PFSK-1 (cell line): ENCODE results near the gene MED9.

Experiments
- FOXP2 ChIP-seq: optimal IDR thresholded peaks from 2 replicates; pipeline ENCODE3; 2011; ENCODE audit warnings: borderline replicate concordance, control low read depth, inconsistent platforms; ENCODE audit not compliant: insufficient read depth; ENCODE audit errors: extremely low read length, extremely low read depth
- POLR2AphosphoS5 ChIP-seq: IDR thresholded peaks from 2 replicates; pipeline ENCODE4 v1.6.1; 2012; ENCODE audit warnings: low read depth, mild to moderate bottlenecking, control low read depth, low read length, moderate library complexity
- SIN3A ChIP-seq: IDR thresholded peaks from 2 replicates; pipeline ENCODE4 v1.6.1; 2012; ENCODE audit warnings: mild to moderate bottlenecking, low read length, moderate library complexity, borderline replicate concordance; ENCODE audit not compliant: insufficient read depth
- TAF1 ChIP-seq: IDR thresholded peaks from 2 replicates; pipeline ENCODE4 v1.6.1; 2012; ENCODE audit warnings: low read length, control low read depth, borderline replicate concordance; ENCODE audit not compliant: insufficient read depth
- TF ChIP-seq, protein P1 (sequence below), 2 experiments: IDR thresholded peaks; 2 replicates each; pipeline versions ENCODE4 v1.6.1 to v1.8.0; 2011 to 2012; ENCODE audit warnings: low read depth in 2 of 2, low read length in 2 of 2, control low read depth in 1 of 2, inconsistent platforms in 1 of 2, mild to moderate bottlenecking in 1 of 2, moderate library complexity in 1 of 2; ENCODE audit not compliant: insufficient read depth in 1 of 2

The MED9 gene

DNA sequence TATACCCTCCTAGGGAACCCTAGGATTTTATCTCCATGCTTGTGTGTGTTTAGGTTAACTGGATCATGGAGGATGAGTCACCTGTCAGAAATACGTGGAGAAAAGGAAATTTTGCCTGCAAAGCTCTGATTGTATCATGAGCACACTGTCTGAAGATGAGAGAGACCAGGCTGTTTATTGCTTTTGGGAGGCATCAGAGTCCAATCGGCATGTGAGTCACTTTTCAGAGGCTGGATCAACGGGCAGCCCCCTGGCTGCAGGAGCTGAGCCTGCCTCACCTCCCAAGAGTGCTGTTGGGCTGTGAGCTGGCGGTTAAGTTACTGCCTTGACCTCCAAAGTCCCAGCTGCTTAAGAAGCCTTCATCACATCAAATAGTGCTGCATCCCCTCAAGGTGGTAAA lies 41.5 kb upstream of the MED9 start:
- TF ChIP-seq POLR2AphosphoS5 = no peak

DNA sequence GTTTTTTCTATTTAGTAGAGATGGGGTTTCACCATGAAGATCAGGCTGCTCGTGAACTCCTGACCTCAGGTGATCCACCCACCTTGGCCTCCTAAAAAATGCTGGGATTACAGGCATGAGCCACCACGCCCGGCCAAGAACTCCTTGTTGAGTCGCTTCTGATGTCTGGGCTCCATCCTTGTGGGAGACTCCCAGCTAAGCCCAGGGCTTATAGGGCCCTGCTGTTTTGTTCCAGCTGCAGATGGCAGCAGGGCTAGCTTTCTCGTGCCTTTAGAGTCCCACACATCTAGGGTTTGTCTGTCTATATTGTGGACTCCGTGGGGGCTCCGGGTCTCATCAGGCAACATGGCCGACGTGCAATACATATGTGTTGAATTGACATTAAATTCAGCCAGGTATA lies 39.3 kb upstream of the MED9 start:
- TF ChIP-seq SIN3A = no peak
- no peak for TF ChIP-seq POLR2AphosphoS5
- no peak for TF ChIP-seq TAF1

DNA sequence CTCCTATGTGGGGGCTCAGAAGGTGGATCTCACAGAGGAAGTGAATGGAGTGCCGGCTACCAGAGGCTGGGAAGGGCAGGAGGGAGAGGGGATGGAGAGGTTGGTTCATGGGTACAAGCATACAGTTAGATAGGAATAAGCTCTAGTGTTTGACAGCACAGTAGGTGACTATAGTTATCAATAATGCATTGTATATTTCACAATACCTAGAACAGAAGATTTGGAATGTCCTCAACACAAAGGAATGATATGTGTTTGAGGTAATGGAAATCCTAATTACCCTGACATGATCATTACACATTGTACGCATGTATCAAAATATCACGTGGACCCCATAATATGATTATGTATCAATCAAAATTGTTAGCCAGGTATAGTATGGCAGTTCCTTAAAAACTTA lies 38.9 kb upstream of the MED9 start:
- TF ChIP-seq, protein P1, sequence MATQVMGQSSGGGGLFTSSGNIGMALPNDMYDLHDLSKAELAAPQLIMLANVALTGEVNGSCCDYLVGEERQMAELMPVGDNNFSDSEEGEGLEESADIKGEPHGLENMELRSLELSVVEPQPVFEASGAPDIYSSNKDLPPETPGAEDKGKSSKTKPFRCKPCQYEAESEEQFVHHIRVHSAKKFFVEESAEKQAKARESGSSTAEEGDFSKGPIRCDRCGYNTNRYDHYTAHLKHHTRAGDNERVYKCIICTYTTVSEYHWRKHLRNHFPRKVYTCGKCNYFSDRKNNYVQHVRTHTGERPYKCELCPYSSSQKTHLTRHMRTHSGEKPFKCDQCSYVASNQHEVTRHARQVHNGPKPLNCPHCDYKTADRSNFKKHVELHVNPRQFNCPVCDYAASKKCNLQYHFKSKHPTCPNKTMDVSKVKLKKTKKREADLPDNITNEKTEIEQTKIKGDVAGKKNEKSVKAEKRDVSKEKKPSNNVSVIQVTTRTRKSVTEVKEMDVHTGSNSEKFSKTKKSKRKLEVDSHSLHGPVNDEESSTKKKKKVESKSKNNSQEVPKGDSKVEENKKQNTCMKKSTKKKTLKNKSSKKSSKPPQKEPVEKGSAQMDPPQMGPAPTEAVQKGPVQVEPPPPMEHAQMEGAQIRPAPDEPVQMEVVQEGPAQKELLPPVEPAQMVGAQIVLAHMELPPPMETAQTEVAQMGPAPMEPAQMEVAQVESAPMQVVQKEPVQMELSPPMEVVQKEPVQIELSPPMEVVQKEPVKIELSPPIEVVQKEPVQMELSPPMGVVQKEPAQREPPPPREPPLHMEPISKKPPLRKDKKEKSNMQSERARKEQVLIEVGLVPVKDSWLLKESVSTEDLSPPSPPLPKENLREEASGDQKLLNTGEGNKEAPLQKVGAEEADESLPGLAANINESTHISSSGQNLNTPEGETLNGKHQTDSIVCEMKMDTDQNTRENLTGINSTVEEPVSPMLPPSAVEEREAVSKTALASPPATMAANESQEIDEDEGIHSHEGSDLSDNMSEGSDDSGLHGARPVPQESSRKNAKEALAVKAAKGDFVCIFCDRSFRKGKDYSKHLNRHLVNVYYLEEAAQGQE (IDR thresholded peaks at IDR 0.05; ENCODE audit: insufficient read depth in 1 of 2, low read depth in 2 of 2, low read length in 2 of 2) = no peak
- TF ChIP-seq TAF1 = no peak
- no peak for TF ChIP-seq FOXP2
- TF ChIP-seq SIN3A = no peak
- no peak for TF ChIP-seq POLR2AphosphoS5

DNA sequence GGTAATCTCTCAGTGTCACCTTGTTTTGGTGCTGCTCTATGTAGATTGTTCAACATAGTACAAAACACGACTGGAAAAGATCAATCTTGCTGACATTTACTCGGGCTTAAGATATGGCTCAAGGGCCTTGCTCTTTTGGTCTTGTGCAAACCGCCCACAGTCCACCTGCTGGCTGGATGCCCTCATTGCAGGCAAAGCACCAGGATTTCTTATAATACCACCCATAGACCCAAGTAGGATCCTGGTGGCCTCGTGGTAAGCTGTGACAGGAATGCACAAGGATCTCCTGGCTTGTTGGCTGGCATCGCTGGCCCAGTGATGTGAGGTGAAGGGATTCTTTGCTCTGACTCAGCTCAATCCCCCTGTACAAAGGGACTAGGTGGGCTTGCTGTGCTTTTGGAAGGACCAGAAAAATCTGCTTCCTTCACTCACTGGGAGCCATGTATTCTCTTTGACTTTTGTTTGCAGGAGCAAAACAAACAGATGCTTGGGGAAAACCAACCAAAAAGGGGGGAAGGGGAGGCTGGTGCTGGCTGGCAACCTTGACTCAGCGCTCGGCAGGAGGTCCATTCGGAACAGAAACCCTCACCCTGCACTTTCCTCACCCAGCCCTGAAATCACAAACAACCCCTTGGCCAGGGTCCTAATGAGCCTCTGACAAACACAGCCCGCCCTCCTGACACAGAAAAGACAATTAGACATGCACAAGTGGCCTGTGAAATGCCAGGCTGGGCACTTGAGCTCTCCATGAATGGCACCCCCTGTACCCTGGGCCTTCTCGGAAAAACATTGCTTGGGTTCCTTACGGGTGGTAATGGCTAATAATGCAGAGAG lies 36.6 kb upstream of the MED9 start:
- no peak for TF ChIP-seq SIN3A
- TF ChIP-seq TAF1 = no peak
- TF ChIP-seq FOXP2 = no peak
- TF ChIP-seq, protein P1 (IDR thresholded peaks at IDR 0.05; ENCODE audit: insufficient read depth in 1 of 2, low read depth in 2 of 2, low read length in 2 of 2) = no peak
- no peak for TF ChIP-seq POLR2AphosphoS5

DNA sequence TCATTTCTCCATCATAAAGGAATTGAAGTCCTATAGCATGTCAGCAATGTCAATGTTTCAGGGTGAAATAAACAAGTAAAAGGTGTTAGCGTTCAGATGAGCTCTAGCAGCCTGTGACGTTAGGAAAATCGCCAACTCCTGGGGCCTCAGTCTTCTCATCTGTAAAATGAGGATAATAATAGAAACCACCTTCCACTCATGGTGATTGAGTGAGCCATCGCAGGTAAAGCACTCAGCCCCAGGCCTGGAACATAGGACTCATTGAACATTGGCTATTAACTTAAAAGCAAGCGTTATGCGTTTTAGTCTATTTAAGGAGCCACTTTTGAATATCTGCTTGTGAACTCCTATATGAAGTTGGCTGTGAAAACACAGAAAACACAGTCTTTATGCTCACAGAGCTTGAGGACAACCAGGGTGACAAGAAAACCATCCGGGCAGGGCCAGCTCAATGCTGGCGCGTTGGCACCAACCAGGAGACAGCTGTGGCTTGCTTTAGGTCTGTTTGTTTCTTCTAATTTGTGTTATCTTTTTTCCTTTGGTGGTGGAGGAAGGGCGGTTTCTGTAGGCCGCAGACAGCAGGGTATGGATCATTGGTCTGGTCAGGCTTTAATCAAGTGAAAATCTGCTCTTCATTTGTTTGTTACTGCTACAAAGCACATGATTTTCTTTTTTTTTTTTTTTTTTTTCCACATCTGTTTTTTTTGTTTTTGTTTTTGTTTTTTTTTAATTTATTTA lies 35.7 kb upstream of the MED9 start:
- TF ChIP-seq, protein P1 (IDR thresholded peaks at IDR 0.05; ENCODE audit: insufficient read depth in 1 of 2, low read depth in 2 of 2, low read length in 2 of 2) = no peak
- TF ChIP-seq SIN3A (no peak), POLR2AphosphoS5 (no peak), TAF1 (no peak), FOXP2 (no peak)

DNA sequence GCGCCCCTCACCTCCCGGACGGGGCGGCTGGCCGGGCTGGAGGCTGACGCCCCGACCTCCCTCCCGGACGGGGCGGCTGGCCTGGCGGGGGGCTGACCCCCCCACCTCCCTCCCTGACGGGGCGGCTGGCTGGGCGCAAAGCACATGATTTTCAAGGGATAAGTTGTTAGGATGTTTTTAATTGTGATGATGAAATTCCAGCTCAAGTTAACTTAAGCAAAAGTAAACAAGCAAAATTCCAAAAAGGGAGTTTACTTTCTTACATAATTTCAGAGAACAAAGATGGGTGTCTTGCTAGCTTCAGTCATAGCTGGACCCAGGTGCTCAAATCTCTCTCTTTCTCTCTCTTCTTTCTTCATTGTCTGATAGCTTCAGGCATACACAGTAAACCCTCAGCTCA lies 33.6 kb upstream of the MED9 start:
- TF ChIP-seq FOXP2 (no peak), POLR2AphosphoS5 (no peak), TAF1 (no peak), SIN3A (no peak)
- TF ChIP-seq, protein P1 (IDR thresholded peaks at IDR 0.05; ENCODE audit: insufficient read depth in 1 of 2, low read depth in 2 of 2, low read length in 2 of 2) = no peak
